GM12878 (cell line): Measurements from ENCODE around the gene ARSD. TPM values are rescaled to one million over a fixed set of nuclear protein-coding genes. Genes with fewer than 3 reads are reported as not detected.

ENCODE experiments used
- ATAC-seq: fragments of 200-7000 bp; cut with Tn5 transposase; 3 replicates; pipeline ENCODE4 v1.9.1; 2020; ENCODE audit warnings: mild to moderate bottlenecking, moderate library complexity
- BruUV-seq: library from RNA; stranded (reverse); fragments of 400-500 nt; replicated peaks from 2 replicates; lab custom pipeline; 2021; lab: Mats Ljungman, UMichigan
- CTCF ChIA-PET: fragments of 300-600 bp; sonication (Branson Sonifier 250); formaldehyde crosslinking; extraction: SDS; loops from one replicate; lab custom pipeline; 2021; ENCODE audit warnings: inconsistent platforms; lab: Yijun Ruan, JAX
- POLR2A ChIA-PET: fragments of 350-600 bp; formaldehyde crosslinking; extraction: SDS; loops from one replicate; lab custom pipeline; 2021; ENCODE audit warnings: inconsistent platforms; lab: Charles Lee
- RAD21 ChIA-PET: fragments of 300-600 bp; sonication (Branson Sonifier 250); formaldehyde crosslinking; loops from one replicate; lab custom pipeline; 2023; ENCODE audit warnings: antibody characterized with exemption; ENCODE audit not compliant: unreplicated experiment; lab: Charles Lee
- SMC1A ChIA-PET: fragments of 300-600 bp; sonication (Branson Sonifier 250); formaldehyde crosslinking; loops from one replicate; lab custom pipeline; 2023; ENCODE audit not compliant: unreplicated experiment, uncharacterized antibody; lab: Charles Lee
- DNase-seq: peaks from one replicate; pipeline ENCODE4 v3.0.0-alpha.2; 2011; ENCODE audit warnings: low read depth, low spot score
- FAIRE-seq: peaks from 3 replicates; lab custom pipeline; 2011; peaks lifted over from hg19 to GRCh38; lab: Jason Lieb, UNC
- H2AFZ ChIP-seq: 2 replicates; pipeline ENCODE4 v1.6.0; 2011; ENCODE audit warnings: low read depth, low read length, control low read depth; ENCODE audit not compliant: control insufficient read depth
- H3K27ac ChIP-seq: 2 replicates; pipeline ENCODE4 v1.5.1; 2011; ENCODE audit warnings: control low read depth; ENCODE audit not compliant: control insufficient read depth, insufficient read depth
- H3K27me3 ChIP-seq, 2 experiments: replicated peaks in 1 of 2; 2 replicates each; pipeline versions ENCODE4 v1.6.0 to v1.6.1; 2011; ENCODE audit warnings: low read length in 1 of 2; ENCODE audit not compliant: control insufficient read depth in 2 of 2, insufficient read depth in 2 of 2
- H3K36me3 ChIP-seq, 2 experiments: 2 replicates each; pipeline ENCODE4 v1.5.1; 2011; ENCODE audit warnings: low read length in 1 of 2; ENCODE audit not compliant: control insufficient read depth in 2 of 2, insufficient read depth in 2 of 2
- H3K4me1 ChIP-seq: 2 replicates; pipeline ENCODE4 v1.6.1; 2011; ENCODE audit warnings: mild to moderate bottlenecking, low read length, moderate library complexity, mixed read lengths; ENCODE audit not compliant: control insufficient read depth, insufficient read depth
- H3K4me2 ChIP-seq: 2 replicates; pipeline ENCODE4 v1.6.0; 2011; ENCODE audit warnings: control low read depth; ENCODE audit not compliant: control insufficient read depth, insufficient read depth
- H3K4me3 ChIP-seq: fragments of 200-600 bp; sonication (generic); 2 replicates; pipeline ENCODE4 v1.5.1; 2016
- H3K79me2 ChIP-seq: 2 replicates; pipeline ENCODE4 v1.6.0; 2011; ENCODE audit warnings: low read length; ENCODE audit not compliant: control insufficient read depth, insufficient read depth
- H3K9ac ChIP-seq: 2 replicates; pipeline ENCODE4 v1.8.0; 2011; ENCODE audit warnings: low read length, control low read depth, mixed read lengths; ENCODE audit not compliant: control insufficient read depth, insufficient read depth
- H3K9me3 ChIP-seq: replicated peaks from 3 replicates; pipeline ENCODE4 v1.5.1; 2011; ENCODE audit warnings: mild to moderate bottlenecking, low read length; ENCODE audit not compliant: control insufficient read depth, insufficient read depth
- H4K20me1 ChIP-seq: 2 replicates; pipeline ENCODE4 v1.6.0; 2011; ENCODE audit not compliant: control insufficient read depth, insufficient read depth
- ATF7 ChIP-seq: fragments of 450-650 bp; IDR thresholded peaks from 2 replicates; pipeline ENCODE4 v1.6.1; 2016; ENCODE audit warnings: low read depth, mild to moderate bottlenecking
- FOS ChIP-seq: IDR thresholded peaks from 3 replicates; pipeline ENCODE4 v1.6.1; 2011; ENCODE audit warnings: borderline replicate concordance; ENCODE audit not compliant: insufficient read length; ENCODE audit errors: extremely low read depth
- FOXK2 ChIP-seq: fragments of 450-650 bp; IDR thresholded peaks from 2 replicates; pipeline ENCODE4 v1.6.1; 2017; ENCODE audit warnings: mild to moderate bottlenecking, moderate library complexity
- HCFC1 ChIP-seq: fragments of 150-350 bp; IDR thresholded peaks from 2 replicates; pipeline ENCODE4 v1.6.1; 2014; ENCODE audit warnings: low read length
- IKZF2 ChIP-seq, 2 experiments: fragments of 450-650 bp; IDR thresholded peaks; 2 replicates each; pipeline ENCODE4 v1.6.1; 2017; ENCODE audit warnings: mild to moderate bottlenecking in 2 of 2, moderate library complexity in 2 of 2
- RAD51 ChIP-seq: fragments of 450-650 bp; IDR thresholded peaks from 2 replicates; pipeline ENCODE4 v1.6.1; 2016; ENCODE audit warnings: moderate library complexity, mild to moderate bottlenecking, inconsistent platforms
- TAF1 ChIP-seq: IDR thresholded peaks from 2 replicates; pipeline ENCODE4 v1.6.1; 2011; ENCODE audit warnings: mild to moderate bottlenecking, low read depth, low read length, borderline replicate concordance
- WGBS: methylation state at CpG from one replicate; pipeline ENCODE4 v1.1.6; 2016; ENCODE audit warnings: low lambda C conversion rate; ENCODE audit not compliant: insufficient replicate concordance, insufficient coverage; ENCODE audit errors: missing lambda C conversion rate; 5-methylcytosine and 5-hydroxymethylcytosine counted together
- in situ Hi-C: fragments of 300-500 bp; cut with MboI; formaldehyde crosslinking; loops from 9 replicates; pipeline ENCODE4 v1.14.3; 2018; ENCODE audit warnings: mixed read lengths
- intact Hi-C: fragments of 100-400 bp; cut with micrococcal nuclease; formaldehyde crosslinking; loops from one replicate; pipeline ENCODE4 v1.14.2; 2022; ENCODE audit not compliant: unreplicated experiment
- polyA plus RNA-seq, 11 experiments: library from polyadenylated mRNA; depleted of rRNA in 4 of 11; unstranded in 6 of 11; stranded (reverse) in 5 of 11; fragments of >200 nt; fragmentation: Nextera tagmentation in 4 of 11; fragmentation: Illumina TruSeq in 1 of 11; extraction: Ambion mirVana in 4 of 11; extraction: Trizol in 1 of 11; gene quantifications; 1 replicate in 1 of 11; 2 replicates in 10 of 11; pipeline versions ENCODE4 v1.2.1 to v1.2.3, GENCODE V29; 2011 to 2016; ENCODE audit warnings: inconsistent platforms in 2 of 11, missing spikeins in 2 of 11, low read depth in 1 of 11
- total RNA-seq, 4 experiments: library from RNA; depleted of rRNA in 3 of 4; stranded (reverse); fragments of >200 nt in 3 of 4; fragmentation: Illumina TruSeq in 1 of 4; extraction: Trizol in 1 of 4; gene quantifications; 2 replicates each; pipeline versions ENCODE4 v1.2.1 to v1.2.3, GENCODE V29; 2013 to 2021
- TF ChIP-seq, protein P1 (sequence below): IDR thresholded peaks from 2 replicates; pipeline ENCODE4 v1.6.1; 2011; ENCODE audit warnings: borderline replicate concordance, low read depth, mild to moderate bottlenecking, moderate library complexity, low read length; ENCODE audit not compliant: insufficient read depth, poor library complexity, severe bottlenecking
- TF ChIP-seq, protein P2 (sequence below): fragments of 450-650 bp; IDR thresholded peaks from 2 replicates; pipeline ENCODE4 v1.6.1; 2017; ENCODE audit warnings: antibody characterized with exemption, mild to moderate bottlenecking, moderate library complexity
- TF ChIP-seq, protein P3 (sequence below): IDR thresholded peaks from 2 replicates; pipeline ENCODE4 v1.6.1; 2012; ENCODE audit warnings: low read depth, low read length, improper control_type of control experiment
- TF ChIP-seq, protein P4 (sequence below): fragments of 450-650 bp; IDR thresholded peaks from 2 replicates; pipeline ENCODE4 v1.6.1; 2016; ENCODE audit warnings: mild to moderate bottlenecking, moderate library complexity, borderline replicate concordance
- TF ChIP-seq, protein P5 (sequence below): fragments of 450-650 bp; IDR thresholded peaks from 2 replicates; pipeline ENCODE4 v1.6.1; 2017; ENCODE audit warnings: mild to moderate bottlenecking, low read depth, inconsistent platforms; ENCODE audit not compliant: poor library complexity, severe bottlenecking

ARSD gene
- total and polyA plus RNA-seq, 10 of the 15 experiments (the other 5 are each of a cell fraction or from before 2014, with no cell fraction given) = 0.05 to 1.5 (median 0.43) TPM

DNA sequence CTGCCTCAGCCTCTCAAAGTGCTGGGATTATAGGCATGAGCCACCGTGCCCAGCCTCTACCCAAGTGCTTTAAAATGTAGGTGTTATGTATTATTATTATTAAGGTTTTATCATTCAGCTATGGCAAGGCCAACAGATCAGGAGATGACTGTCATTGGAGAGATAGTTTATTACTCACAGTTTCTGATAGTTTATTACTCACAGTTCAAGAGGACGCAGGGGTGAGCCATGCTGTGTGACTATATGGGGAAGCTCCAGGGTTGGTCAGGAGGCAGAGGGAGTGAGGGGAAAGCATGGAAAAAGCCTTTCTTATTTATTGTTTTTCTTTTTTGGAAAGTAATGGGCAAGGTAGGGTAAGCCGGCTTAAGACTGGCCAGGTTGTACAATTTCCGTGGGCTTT, 25.4 kb upstream of the ARSD start:
- no peaks in the 10 kb centered on the region for H3K79me2 ChIP-seq
- H3K4me2 ChIP-seq = no peak overlapping the region
- no peak overlapping the region for H3K4me3 ChIP-seq
- intact Hi-C loops (no loop called here), in situ Hi-C loops (no loop called here)
- H3K27ac ChIP-seq = no peak overlapping the region
- TF ChIP-seq, protein P1, sequence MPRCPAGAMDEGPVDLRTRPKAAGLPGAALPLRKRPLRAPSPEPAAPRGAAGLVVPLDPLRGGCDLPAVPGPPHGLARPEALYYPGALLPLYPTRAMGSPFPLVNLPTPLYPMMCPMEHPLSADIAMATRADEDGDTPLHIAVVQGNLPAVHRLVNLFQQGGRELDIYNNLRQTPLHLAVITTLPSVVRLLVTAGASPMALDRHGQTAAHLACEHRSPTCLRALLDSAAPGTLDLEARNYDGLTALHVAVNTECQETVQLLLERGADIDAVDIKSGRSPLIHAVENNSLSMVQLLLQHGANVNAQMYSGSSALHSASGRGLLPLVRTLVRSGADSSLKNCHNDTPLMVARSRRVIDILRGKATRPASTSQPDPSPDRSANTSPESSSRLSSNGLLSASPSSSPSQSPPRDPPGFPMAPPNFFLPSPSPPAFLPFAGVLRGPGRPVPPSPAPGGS = no peak
- TF ChIP-seq FOXK2 (no peak), IKZF2 (IDR thresholded peaks at IDR 0.05) (no peak), ATF7 (no peak), HCFC1 (no peak), RAD51 (no peak), FOS (no peak), TAF1 (no peak)
- TF ChIP-seq, protein P2, sequence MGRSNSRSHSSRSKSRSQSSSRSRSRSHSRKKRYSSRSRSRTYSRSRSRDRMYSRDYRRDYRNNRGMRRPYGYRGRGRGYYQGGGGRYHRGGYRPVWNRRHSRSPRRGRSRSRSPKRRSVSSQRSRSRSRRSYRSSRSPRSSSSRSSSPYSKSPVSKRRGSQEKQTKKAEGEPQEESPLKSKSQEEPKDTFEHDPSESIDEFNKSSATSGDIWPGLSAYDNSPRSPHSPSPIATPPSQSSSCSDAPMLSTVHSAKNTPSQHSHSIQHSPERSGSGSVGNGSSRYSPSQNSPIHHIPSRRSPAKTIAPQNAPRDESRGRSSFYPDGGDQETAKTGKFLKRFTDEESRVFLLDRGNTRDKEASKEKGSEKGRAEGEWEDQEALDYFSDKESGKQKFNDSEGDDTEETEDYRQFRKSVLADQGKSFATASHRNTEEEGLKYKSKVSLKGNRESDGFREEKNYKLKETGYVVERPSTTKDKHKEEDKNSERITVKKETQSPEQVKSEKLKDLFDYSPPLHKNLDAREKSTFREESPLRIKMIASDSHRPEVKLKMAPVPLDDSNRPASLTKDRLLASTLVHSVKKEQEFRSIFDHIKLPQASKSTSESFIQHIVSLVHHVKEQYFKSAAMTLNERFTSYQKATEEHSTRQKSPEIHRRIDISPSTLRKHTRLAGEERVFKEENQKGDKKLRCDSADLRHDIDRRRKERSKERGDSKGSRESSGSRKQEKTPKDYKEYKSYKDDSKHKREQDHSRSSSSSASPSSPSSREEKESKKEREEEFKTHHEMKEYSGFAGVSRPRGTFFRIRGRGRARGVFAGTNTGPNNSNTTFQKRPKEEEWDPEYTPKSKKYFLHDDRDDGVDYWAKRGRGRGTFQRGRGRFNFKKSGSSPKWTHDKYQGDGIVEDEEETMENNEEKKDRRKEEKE = no peak
- TF ChIP-seq, protein P3, sequence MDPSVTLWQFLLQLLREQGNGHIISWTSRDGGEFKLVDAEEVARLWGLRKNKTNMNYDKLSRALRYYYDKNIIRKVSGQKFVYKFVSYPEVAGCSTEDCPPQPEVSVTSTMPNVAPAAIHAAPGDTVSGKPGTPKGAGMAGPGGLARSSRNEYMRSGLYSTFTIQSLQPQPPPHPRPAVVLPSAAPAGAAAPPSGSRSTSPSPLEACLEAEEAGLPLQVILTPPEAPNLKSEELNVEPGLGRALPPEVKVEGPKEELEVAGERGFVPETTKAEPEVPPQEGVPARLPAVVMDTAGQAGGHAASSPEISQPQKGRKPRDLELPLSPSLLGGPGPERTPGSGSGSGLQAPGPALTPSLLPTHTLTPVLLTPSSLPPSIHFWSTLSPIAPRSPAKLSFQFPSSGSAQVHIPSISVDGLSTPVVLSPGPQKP = no peak
- TF ChIP-seq, protein P4, sequence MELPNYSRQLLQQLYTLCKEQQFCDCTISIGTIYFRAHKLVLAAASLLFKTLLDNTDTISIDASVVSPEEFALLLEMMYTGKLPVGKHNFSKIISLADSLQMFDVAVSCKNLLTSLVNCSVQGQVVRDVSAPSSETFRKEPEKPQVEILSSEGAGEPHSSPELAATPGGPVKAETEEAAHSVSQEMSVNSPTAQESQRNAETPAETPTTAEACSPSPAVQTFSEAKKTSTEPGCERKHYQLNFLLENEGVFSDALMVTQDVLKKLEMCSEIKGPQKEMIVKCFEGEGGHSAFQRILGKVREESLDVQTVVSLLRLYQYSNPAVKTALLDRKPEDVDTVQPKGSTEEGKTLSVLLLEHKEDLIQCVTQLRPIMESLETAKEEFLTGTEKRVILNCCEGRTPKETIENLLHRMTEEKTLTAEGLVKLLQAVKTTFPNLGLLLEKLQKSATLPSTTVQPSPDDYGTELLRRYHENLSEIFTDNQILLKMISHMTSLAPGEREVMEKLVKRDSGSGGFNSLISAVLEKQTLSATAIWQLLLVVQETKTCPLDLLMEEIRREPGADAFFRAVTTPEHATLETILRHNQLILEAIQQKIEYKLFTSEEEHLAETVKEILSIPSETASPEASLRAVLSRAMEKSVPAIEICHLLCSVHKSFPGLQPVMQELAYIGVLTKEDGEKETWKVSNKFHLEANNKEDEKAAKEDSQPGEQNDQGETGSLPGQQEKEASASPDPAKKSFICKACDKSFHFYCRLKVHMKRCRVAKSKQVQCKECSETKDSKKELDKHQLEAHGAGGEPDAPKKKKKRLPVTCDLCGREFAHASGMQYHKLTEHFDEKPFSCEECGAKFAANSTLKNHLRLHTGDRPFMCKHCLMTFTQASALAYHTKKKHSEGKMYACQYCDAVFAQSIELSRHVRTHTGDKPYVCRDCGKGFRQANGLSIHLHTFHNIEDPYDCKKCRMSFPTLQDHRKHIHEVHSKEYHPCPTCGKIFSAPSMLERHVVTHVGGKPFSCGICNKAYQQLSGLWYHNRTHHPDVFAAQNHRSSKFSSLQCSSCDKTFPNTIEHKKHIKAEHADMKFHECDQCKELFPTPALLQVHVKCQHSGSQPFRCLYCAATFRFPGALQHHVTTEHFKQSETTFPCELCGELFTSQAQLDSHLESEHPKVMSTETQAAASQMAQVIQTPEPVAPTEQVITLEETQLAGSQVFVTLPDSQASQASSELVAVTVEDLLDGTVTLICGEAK = no peak
- TF ChIP-seq, protein P5, sequence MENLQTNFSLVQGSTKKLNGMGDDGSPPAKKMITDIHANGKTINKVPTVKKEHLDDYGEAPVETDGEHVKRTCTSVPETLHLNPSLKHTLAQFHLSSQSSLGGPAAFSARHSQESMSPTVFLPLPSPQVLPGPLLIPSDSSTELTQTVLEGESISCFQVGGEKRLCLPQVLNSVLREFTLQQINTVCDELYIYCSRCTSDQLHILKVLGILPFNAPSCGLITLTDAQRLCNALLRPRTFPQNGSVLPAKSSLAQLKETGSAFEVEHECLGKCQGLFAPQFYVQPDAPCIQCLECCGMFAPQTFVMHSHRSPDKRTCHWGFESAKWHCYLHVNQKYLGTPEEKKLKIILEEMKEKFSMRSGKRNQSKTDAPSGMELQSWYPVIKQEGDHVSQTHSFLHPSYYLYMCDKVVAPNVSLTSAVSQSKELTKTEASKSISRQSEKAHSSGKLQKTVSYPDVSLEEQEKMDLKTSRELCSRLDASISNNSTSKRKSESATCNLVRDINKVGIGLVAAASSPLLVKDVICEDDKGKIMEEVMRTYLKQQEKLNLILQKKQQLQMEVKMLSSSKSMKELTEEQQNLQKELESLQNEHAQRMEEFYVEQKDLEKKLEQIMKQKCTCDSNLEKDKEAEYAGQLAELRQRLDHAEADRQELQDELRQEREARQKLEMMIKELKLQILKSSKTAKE = no peak
- ATAC-seq = no peak
- no peak overlapping the region for H3K9ac ChIP-seq
- ChIA-PET RAD21 (no interaction called here), CTCF (no interaction called here), POLR2A (no interaction called here), SMC1A (no interaction called here)
- H3K4me1 ChIP-seq = no peaks in the 10 kb centered on the region
- no peak for FAIRE-seq
- no peaks in the 10 kb centered on the region for H4K20me1 ChIP-seq
- WGBS = 24% methylated on average over 4 of the region's 4 CpGs
- no peak for DNase-seq
- H2AFZ ChIP-seq = no peak overlapping the region
- BruUV-seq = no TSS peak
- no peaks in the 10 kb centered on the region for H3K27me3 ChIP-seq
- no peaks in the 10 kb centered on the region for H3K9me3 ChIP-seq
- H3K36me3 ChIP-seq = no peaks in the 10 kb centered on the region
